Mucosa of rectum (tissue), 2 donors: ENCODE measurements around the gene YARS2.

Experiments
- H3K27ac ChIP-seq, 2 donors: one replicate each; pipeline ENCODE4 v1.7.0; 2013; ENCODE audit warnings: inconsistent platforms in 2 of 2, low read depth in 2 of 2, low read length in 2 of 2
- H3K27me3 ChIP-seq, 2 donors: one replicate each; pipeline ENCODE4 v1.7.0; 2013; ENCODE audit warnings: low read length in 2 of 2; ENCODE audit not compliant: control insufficient read depth in 2 of 2, insufficient read depth in 2 of 2
- H3K36me3 ChIP-seq, 2 donors: one replicate each; pipeline ENCODE4 v1.7.0; 2013; ENCODE audit warnings: low read length in 2 of 2; ENCODE audit not compliant: control insufficient read depth in 2 of 2, insufficient read depth in 2 of 2
- H3K4me1 ChIP-seq, 2 donors: one replicate each; pipeline ENCODE4 v1.7.0; 2013; ENCODE audit warnings: low read length in 2 of 2, mild to moderate bottlenecking in 1 of 2; ENCODE audit not compliant: control insufficient read depth in 2 of 2, insufficient read depth in 2 of 2
- H3K4me3 ChIP-seq, 2 donors: one replicate each; pipeline ENCODE4 v1.7.0; 2013; ENCODE audit warnings: low read length in 2 of 2
- H3K9ac ChIP-seq, 2 donors: one replicate each; pipeline ENCODE4 v1.7.0; 2013; ENCODE audit warnings: low read length in 2 of 2, low read depth in 1 of 2, mild to moderate bottlenecking in 1 of 2
- H3K9me3 ChIP-seq, 2 donors: one replicate each; pipeline ENCODE4 v1.7.0; 2013; ENCODE audit warnings: low read length in 2 of 2; ENCODE audit not compliant: control insufficient read depth in 2 of 2
- donor health status: healthy.
- donor health status: Normal muscosa, but diverticular disease.

YARS2 gene

DNA sequence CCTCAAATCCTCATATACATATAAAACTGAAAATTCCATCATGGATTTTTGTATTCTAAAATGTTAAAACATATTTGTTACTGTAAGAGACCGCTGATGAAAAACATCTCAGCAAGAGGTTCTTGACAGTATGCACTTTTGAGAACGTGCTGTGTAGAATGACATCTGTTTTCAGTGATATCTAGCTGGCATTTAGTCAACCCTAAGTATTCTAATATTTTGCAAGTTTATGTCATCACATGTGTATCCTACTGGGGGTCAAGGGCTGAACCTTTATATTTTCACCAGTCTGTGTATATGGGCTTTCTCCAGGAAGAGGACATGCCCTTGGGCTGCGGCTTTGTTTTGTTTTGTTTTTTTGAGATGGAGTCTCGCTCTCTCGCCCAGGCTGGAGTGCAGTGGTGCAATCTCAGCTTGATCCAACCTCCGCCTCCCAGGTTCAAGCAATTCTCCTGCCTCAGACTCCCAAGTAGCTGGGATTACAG, 22.0 kb upstream of the YARS2 start:
- no peak overlapping the region for H3K4me3 ChIP-seq
- H3K36me3 ChIP-seq: no peaks in the 10 kb centered on the region
- no peaks in the 10 kb centered on the region for H3K27me3 ChIP-seq
- no peak overlapping the region for H3K9ac ChIP-seq
- no peak overlapping the region for H3K27ac ChIP-seq
- no peaks in the 10 kb centered on the region for H3K9me3 ChIP-seq
- H3K4me1 ChIP-seq: peaks cover 7 to 34% of the 10 kb centered on the region in 2 donors

DNA sequence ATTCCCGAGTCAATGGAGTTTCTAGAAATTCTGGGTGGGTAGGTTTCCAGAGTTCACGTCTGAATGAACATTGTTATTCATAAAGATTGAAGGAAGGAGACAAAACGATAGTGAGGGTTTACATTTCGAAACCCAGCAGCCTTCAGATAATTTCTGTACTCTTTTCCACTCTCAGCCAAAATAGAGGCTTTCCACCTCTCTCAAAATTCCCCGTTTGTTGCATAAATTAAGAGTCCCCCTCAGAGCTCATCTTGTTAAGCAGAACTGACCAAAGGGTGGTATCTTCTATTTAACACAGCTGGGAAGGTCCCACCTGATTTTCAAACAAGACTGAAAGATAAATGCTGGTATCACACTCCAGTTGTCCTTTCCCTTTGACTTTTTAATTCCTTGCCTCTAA, 21.5 kb upstream of the YARS2 start:
- H3K27me3 ChIP-seq: no peaks in the 10 kb centered on the region
- no peaks in the 10 kb centered on the region for H3K36me3 ChIP-seq
- no peaks in the 10 kb centered on the region for H3K9me3 ChIP-seq
- H3K4me3 ChIP-seq: no peak overlapping the region
- H3K4me1 ChIP-seq: peaks cover 12 to 37% of the 10 kb centered on the region in 2 donors
- no peak overlapping the region for H3K27ac ChIP-seq
- no peak overlapping the region for H3K9ac ChIP-seq

DNA sequence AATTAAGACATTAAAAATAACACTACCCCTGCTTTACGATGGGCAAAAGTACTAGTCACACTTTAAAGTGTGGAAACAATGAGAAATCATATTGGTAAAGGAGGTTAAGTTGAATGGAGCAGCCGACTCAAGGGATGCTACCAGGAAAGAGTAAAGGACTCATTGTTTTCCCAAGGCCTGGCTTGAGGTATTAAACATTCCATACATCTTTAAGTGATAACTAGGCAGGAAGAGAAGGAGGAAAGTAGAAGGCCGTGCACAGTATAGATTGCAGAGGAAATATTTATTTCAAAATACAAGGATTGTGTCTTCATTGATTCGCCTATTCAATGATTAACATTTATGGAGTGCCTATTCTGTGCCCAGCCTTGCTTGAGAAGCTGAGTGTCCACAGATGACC, 20.6 kb upstream of the YARS2 start:
- Histone ChIP-seq H3K27ac (peak overlapping the region; percentile 20 to 26), H3K4me1 (peaks cover 12 to 39% of the 10 kb centered on the region in 2 donors), H3K27me3 (no peaks in the 10 kb centered on the region), H3K4me3 (no peak overlapping the region), H3K36me3 (no peaks in the 10 kb centered on the region), H3K9ac (no peak overlapping the region), H3K9me3 (no peaks in the 10 kb centered on the region)

DNA sequence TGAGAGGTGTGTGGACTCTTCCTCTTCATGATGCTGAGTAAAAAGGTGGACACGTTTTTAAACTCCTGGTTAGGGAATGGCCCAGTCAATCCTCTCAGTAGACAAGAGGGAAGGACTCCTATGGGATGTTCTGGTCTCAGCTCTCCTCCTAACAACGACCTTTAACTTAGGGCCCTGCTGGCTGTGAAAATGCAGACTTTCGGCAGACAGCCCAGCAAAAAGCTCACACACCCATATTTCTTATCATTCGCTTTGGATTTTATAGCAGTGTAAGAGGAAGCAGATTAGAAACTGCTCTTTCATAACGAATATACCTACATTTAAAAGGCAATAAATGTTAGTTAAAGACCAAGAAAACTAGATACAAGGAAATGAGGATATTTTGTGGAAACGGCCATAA, 18.0 kb upstream of the YARS2 start:
- Histone ChIP-seq H3K36me3 (no peaks in the 10 kb centered on the region), H3K9me3 (no peaks in the 10 kb centered on the region), H3K4me1 (peaks cover 12 to 44% of the 10 kb centered on the region in 2 donors), H3K4me3 (no peak overlapping the region), H3K27ac (peak overlapping the region; percentile 59 to 81), H3K9ac (peak overlapping the region in 1 of 2 donors; percentile 6), H3K27me3 (no peaks in the 10 kb centered on the region)

DNA sequence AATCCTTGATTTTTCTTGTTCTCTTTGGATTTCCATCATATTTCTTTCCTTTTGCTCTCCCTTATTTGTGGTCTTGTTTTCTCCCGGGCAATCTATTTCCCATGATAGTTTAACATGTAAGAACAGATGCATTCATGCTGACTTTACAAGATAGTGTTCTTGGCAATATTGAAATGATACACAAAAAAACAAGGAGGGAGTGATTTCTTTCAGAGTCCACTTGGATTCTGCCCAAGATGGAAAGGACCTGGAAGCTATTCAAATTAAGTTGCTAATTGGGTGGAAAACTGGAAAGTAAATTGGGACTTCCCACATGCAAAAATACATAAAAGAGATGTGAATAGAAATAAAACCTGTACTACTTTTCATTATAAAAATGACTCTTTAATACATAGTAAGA, 14.4 kb upstream of the YARS2 start:
- no peak overlapping the region for H3K4me3 ChIP-seq
- no peaks in the 10 kb centered on the region for H3K36me3 ChIP-seq
- no peaks in the 10 kb centered on the region for H3K27me3 ChIP-seq
- H3K9me3 ChIP-seq: no peaks in the 10 kb centered on the region
- peaks cover 12 to 33% of the 10 kb centered on the region in 2 donors for H3K4me1 ChIP-seq
- H3K27ac ChIP-seq: no peak overlapping the region
- no peak overlapping the region for H3K9ac ChIP-seq

DNA sequence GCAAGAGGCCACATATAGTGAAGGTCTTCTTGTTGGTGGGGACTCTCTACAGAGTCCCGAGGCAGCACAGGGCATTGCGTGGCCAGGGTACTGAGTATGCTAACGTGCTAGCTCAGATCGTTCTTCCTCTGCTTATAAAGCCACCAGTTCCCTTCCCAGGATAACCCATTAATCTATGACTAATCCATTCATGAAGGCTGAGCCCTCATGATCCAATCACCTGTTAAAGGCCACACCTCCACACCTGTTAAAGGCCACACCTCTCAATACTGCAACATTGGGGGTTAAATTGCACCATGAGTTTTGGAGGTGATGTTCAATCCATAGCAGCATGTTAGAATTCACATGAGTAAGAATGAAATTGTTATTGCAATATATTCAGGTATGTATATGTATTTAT, 12.8 kb upstream of the YARS2 start:
- H3K4me3 ChIP-seq: no peak overlapping the region
- H3K9me3 ChIP-seq: no peaks in the 10 kb centered on the region
- no peak overlapping the region for H3K27ac ChIP-seq
- no peak overlapping the region for H3K9ac ChIP-seq
- no peaks in the 10 kb centered on the region for H3K36me3 ChIP-seq
- H3K4me1 ChIP-seq: peaks cover 12 to 30% of the 10 kb centered on the region in 2 donors
- H3K27me3 ChIP-seq: no peaks in the 10 kb centered on the region

DNA sequence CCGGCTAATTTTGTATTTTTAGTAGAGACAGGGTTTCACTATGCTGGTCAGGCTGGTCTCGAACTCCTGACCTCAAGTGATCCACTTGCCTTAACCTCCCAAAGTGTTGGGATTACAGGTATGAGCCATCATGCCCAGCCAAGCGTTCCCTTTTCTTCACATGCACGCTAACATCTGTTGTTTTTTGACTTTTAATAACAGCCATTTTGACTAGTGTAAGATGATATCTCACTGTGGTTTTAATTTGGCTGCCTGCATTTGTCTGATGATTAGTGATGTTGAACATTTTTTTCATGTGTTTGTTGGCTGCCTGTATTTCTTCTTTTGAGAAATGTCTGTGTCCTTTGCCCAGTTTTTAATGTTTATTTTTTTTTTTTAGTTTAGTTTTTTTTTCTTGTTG, 10.2 kb upstream of the YARS2 start:
- H3K36me3 ChIP-seq: no peaks in the 10 kb centered on the region
- peaks cover 0 to 14% of the 10 kb centered on the region in 2 donors for H3K4me1 ChIP-seq
- no peaks in the 10 kb centered on the region for H3K9me3 ChIP-seq
- no peak overlapping the region for H3K9ac ChIP-seq
- H3K27me3 ChIP-seq: no peaks in the 10 kb centered on the region
- no peak overlapping the region for H3K27ac ChIP-seq
- H3K4me3 ChIP-seq: no peak overlapping the region

DNA sequence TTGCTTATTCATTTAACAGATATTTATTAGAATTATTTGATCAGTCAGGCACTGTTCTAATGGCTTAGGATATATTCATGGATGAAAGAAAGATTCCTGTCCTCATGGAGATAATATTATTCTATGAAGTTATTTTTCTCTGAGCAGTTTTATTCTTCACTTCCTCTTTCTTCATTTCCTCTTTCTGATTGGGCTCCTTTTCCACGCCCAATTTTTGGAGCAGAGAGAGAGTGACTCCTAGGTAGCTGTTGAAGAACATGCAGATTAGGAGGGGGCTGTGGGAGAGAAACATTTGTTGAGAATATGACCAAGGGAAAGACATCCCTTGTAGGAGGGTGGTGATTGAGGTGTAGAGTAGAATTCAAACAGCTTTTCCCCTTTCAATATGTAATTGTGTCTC, 6.0 kb upstream of the YARS2 start:
- Histone ChIP-seq H3K4me3 (no peak overlapping the region), H3K36me3 (no peaks in the 10 kb centered on the region), H3K27me3 (no peaks in the 10 kb centered on the region), H3K4me1 (no peaks in the 10 kb centered on the region), H3K9ac (no peak overlapping the region), H3K27ac (no peak overlapping the region), H3K9me3 (no peaks in the 10 kb centered on the region)

DNA sequence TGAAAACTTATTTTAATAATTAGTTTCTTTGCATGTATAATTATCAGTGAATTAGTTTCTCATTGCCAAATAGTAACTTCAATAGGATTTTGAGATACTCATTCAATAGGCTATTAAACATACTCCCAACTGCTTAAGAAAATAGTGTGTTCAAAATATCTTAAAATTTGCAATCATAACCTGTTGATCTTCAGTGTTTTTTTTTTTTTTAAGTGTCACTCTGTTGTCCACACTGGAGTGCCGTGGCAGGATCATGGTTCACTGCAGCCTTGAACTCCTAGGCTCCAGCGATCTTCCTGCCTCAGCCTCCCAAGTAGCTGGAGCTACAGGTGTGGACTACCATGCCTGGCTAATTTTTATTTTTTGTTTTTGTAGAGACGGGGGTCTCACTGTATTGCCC, 1.5 kb upstream of the YARS2 start:
- Histone ChIP-seq H3K27me3 (no peaks in the 10 kb centered on the region), H3K4me3 (no peak overlapping the region), H3K27ac (no peak overlapping the region), H3K36me3 (peaks cover 0 to 6% of the 10 kb centered on the region in 2 donors), H3K9ac (no peak overlapping the region), H3K9me3 (no peaks in the 10 kb centered on the region), H3K4me1 (peaks cover 4 to 15% of the 10 kb centered on the region in 2 donors)

DNA sequence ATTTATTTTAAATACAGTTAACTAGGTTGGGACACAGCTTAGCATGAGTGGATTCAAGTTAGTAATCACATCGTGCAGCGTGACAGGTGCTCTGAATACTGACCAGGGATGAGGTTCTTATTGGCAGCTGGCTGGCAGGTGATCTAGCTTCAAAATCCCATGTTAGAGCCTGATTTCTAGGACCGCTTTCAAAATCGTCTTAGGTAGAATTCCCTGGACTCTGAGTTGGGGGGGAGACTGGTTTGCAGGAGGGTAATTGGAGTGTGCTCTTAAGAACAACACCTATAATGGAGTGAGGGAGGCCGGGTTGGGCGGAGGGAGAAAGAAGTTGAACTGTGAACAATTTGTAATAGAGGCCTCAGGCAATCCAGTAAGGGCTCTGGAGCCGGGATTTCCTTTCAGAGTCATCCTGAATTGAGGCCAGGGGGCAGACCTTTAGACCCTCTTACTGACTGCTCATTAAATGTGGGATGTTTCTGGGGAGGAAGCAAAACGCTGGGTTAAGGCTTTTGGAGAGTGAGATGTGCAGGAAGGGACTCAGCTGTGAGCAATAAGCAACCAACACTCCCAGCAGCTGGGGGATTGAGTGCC, 874 bp upstream of the YARS2 start:
- no peaks in the 10 kb centered on the region for H3K27me3 ChIP-seq
- peak overlapping the region in 1 of 2 donors; percentile 96 for H3K9ac ChIP-seq
- peak overlapping the region; percentile 86 to 99 for H3K4me3 ChIP-seq
- peaks cover 4 to 15% of the 10 kb centered on the region in 2 donors for H3K4me1 ChIP-seq
- H3K27ac ChIP-seq: peak overlapping the region in 1 of 2 donors; percentile 96
- H3K36me3 ChIP-seq: peaks cover 4 to 11% of the 10 kb centered on the region in 2 donors
- H3K9me3 ChIP-seq: no peaks in the 10 kb centered on the region
